ENCODE results near the gene NFIA. TPM values are rescaled to one million over a fixed set of nuclear protein-coding genes. Genes with fewer than 3 reads are reported as not detected.

NFIA gene
- total RNA-seq, 2 donors from 2014 or later, result 61.4 to 86.3 TPM

DNA sequence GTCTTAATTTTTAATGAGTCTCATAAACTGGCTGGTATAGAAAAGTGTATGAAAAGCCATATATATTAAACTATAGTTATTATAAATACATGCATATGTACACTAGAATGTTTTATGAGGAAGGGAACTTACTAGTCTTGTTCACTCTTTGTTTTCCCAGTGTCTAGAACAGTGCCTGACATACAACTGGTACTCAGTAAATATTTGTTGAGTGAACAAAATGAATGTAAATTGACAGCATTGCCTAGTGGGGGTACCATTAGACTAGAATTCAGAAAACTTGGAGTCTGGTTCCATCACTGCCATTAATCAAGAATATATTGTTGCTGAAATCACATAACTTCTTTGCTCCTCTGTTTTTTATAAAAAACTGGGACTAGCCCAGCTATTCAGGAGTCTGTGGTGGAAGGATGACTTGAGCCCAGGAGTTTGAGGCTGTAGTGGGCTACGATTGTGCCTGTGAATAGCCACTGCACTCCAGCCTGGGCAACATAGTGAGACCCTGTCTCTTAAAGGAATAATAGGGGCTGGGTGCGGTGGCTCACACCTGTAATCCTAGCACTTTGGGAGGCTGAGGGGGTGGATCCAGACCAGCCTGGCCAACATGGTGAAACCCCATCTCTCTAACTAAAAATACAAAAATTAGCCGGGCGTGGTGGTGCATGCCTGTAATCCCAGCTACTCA, 51.1 kb downstream of the NFIA start:
- intact Hi-C loops (cut with DNase I), result no loop called here
- Histone ChIP-seq H3K27me3 (replicated peaks; ENCODE audit: insufficient read depth) (no peaks in the 10 kb centered on the region), H3K4me3 (no peak overlapping the region), H3K4me1 (replicated peaks) (peaks cover 14% of the 10 kb centered on the region), H3K27ac (peak overlapping the region; percentile 72 to 75), H3K9me3 (no peaks in the 10 kb centered on the region), H3K36me3 (no peaks in the 10 kb centered on the region)
- 95% methylated on average over 4 of the region's 4 CpGs for WGBS
- TF ChIP-seq POLR2A (IDR thresholded peaks at IDR 0.05) (no peak), POLR2AphosphoS5 (IDR thresholded peaks at IDR 0.05) (no peak)
- TF ChIP-seq, protein P1, sequence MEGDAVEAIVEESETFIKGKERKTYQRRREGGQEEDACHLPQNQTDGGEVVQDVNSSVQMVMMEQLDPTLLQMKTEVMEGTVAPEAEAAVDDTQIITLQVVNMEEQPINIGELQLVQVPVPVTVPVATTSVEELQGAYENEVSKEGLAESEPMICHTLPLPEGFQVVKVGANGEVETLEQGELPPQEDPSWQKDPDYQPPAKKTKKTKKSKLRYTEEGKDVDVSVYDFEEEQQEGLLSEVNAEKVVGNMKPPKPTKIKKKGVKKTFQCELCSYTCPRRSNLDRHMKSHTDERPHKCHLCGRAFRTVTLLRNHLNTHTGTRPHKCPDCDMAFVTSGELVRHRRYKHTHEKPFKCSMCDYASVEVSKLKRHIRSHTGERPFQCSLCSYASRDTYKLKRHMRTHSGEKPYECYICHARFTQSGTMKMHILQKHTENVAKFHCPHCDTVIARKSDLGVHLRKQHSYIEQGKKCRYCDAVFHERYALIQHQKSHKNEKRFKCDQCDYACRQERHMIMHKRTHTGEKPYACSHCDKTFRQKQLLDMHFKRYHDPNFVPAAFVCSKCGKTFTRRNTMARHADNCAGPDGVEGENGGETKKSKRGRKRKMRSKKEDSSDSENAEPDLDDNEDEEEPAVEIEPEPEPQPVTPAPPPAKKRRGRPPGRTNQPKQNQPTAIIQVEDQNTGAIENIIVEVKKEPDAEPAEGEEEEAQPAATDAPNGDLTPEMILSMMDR (IDR thresholded peaks at IDR 0.05), result no peak
- DNase-seq (ENCODE audit: low spot score), result no peak

DNA sequence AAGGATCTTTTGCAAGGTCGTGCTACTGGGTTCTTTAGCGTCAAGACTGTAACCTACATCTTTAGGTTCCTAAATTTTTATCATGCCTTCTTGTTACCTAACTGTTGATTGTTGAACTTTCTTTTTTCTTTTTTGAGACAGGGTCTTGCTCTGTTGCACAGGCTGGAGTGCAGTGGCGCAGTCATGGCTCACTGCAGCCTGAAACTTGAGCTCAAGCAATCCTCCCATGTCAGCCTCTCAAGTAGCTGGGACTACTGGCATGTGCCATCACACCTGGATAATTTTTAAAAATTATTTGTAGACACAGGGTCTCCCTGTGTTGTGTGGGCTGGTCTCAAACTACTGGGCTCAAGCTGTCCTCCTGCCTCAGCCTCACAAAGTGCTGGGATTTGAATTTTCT, 52.9 kb downstream of the NFIA start:
- H3K4me1 ChIP-seq (replicated peaks), result peaks cover 16% of the 10 kb centered on the region
- DNase-seq (ENCODE audit: low spot score), result no peak
- no peaks in the 10 kb centered on the region for H3K36me3 ChIP-seq
- no peaks in the 10 kb centered on the region for H3K9me3 ChIP-seq
- 96% methylated on average over 3 of the region's 3 CpGs for WGBS
- H3K4me3 ChIP-seq, result no peak overlapping the region
- intact Hi-C loops (cut with DNase I), result no loop called here
- no peaks in the 10 kb centered on the region for H3K27me3 ChIP-seq (replicated peaks; ENCODE audit: insufficient read depth)
- TF ChIP-seq POLR2A (IDR thresholded peaks at IDR 0.05) (no peak), POLR2AphosphoS5 (IDR thresholded peaks at IDR 0.05) (no peak)
- TF ChIP-seq, protein P1 (IDR thresholded peaks at IDR 0.05), result no peak
- peak overlapping the region in 1 of 2 donors; percentile 12 for H3K27ac ChIP-seq

DNA sequence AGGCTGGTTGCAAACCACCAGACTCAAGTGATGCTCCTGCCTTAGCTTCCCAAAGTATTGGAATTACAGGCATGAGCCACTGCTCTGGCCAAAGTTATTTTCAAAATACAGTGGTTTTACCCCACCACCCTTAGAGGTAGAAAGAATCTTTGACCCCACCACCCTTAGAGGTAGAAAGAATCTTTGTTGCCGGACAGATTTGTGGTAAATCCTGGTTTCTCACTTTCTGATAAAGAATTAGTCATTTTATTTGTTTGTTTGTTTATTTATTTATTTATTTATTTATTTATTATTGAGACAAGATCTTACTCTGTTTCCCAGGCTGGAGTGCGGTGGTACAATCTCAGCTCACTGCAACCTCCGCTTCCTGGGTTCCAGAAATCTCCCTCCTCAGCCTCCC, 55.9 kb downstream of the NFIA start:
- no peak overlapping the region for H3K4me3 ChIP-seq
- intact Hi-C loops (cut with DNase I), result no loop called here
- no peak overlapping the region for H3K27ac ChIP-seq
- no peaks in the 10 kb centered on the region for H3K36me3 ChIP-seq
- no peak for DNase-seq (ENCODE audit: low spot score)
- peaks cover 9% of the 10 kb centered on the region for H3K4me1 ChIP-seq (replicated peaks)
- no peaks in the 10 kb centered on the region for H3K27me3 ChIP-seq (replicated peaks; ENCODE audit: insufficient read depth)
- WGBS, result 95% methylated on average over 3 of the region's 3 CpGs
- H3K9me3 ChIP-seq, result no peaks in the 10 kb centered on the region
- TF ChIP-seq POLR2A (IDR thresholded peaks at IDR 0.05) (no peak), POLR2AphosphoS5 (IDR thresholded peaks at IDR 0.05) (no peak)
- TF ChIP-seq, protein P1 (IDR thresholded peaks at IDR 0.05), result no peak

DNA sequence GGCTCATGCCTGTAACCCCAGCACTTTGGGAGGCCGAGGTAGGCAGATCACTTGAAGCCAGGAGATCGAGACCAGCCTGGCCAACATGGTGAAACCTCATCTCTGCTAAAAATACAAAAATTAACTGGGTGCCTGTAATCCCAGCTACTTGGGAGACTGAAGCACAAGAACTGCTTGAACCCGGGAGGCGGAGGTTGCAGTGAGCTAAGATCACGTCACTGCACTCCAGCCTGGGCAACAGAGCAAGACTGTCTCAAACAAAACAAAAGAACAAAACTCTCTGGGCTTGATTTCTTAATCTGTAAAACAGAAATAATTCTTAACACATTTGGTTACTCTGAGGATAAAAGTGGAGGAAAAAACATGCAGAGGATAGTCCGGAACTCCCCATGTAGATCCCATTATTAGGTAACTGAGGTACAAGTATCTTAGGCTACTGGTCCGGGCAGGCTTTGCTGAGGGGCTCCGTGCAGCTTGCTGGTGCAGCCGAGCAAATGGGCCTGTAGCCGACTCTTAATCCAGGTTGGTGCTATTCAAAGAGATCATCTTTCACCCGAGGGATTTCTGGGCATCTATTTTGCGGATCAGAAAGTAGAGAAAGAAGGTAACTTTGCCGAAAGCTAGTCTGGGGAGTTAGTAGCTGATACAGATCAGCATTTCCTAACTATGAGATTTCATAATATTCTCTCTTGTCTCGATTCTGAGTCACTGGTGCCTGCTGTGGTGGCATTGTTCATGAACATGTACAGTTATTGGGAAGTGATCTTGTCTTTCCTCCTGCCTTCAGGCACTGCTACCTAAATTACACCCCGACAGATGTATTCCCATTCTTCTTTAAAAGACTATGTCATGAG, 56.8 kb downstream of the NFIA start:
- Histone ChIP-seq H3K4me1 (replicated peaks) (peaks cover 17% of the 10 kb centered on the region), H3K4me3 (no peak overlapping the region)

DNA sequence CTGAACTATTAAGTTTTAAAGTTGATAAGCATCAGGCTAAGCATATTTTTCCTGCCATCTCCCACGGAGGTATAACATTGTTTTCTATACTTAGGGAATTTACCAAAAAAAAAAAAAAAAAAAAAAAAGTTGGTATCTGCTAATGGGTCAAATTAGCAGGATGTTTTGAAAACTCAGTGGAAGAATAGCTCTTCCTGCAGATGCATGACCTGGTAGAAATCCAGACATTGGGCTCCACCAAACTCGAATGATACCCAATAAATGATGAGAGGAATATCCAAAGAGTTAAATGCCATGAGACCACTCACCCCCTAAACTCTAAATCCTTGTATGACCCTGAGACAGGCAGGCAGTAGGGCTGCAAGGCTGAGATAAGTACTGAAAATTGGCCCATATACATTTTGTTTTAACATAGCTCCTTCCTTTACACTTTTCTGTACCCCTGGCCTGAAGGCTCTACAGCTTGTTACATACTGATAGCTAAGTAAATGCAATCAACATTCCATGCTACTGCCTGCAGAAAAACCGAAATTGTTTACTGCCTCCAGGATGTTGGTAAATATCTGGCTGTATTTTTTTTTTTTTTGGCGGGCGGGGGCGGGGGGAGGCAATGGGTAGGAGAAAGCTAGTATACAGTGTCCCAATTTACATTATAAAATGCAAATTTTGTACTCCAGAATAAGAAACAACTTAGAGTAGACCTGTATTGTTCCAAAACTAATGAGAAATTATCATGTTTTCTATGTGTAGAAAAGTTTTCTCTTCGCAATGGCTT, 57.6 kb downstream of the NFIA start:
- WGBS, result 63% methylated on average over 7 of the region's 7 CpGs
- Histone ChIP-seq H3K4me3 (no peak overlapping the region), H3K4me1 (replicated peaks) (peaks cover 17% of the 10 kb centered on the region), H3K27ac (no peak overlapping the region), H3K27me3 (replicated peaks; ENCODE audit: insufficient read depth) (no peaks in the 10 kb centered on the region), H3K36me3 (no peaks in the 10 kb centered on the region), H3K9me3 (no peaks in the 10 kb centered on the region)
- no peak for DNase-seq (ENCODE audit: low spot score)
- TF ChIP-seq, protein P1 (IDR thresholded peaks at IDR 0.05), result no peak
- TF ChIP-seq POLR2AphosphoS5 (IDR thresholded peaks at IDR 0.05) (no peak), POLR2A (IDR thresholded peaks at IDR 0.05) (no peak)
- intact Hi-C loops (cut with DNase I), result no loop called here

More for the DNA sequence above, 56.8 kb downstream of the NFIA start:
- TF ChIP-seq POLR2A (IDR thresholded peaks at IDR 0.05) (no peak), POLR2AphosphoS5 (IDR thresholded peaks at IDR 0.05) (peak; percentile 53)
- Histone ChIP-seq H3K27me3 (replicated peaks; ENCODE audit: insufficient read depth) (no peaks in the 10 kb centered on the region), H3K9me3 (no peaks in the 10 kb centered on the region), H3K27ac (peak overlapping the region in 1 of 2 donors; percentile 29), H3K36me3 (no peaks in the 10 kb centered on the region)
- no peak for DNase-seq (ENCODE audit: low spot score)
- 48% methylated on average over 15 of the region's 15 CpGs for WGBS
- intact Hi-C loops (cut with DNase I), result no loop called here

All from prostate gland (tissue), 2 donors.